Hepatocyte (in vitro differentiated cells): ENCODE measurements around the gene TREML1. TPM values are rescaled to one million over a fixed set of nuclear protein-coding genes. Genes with fewer than 3 reads are reported as not detected.

ENCODE experiments used
- DNase-seq: peaks from one replicate; pipeline ENCODE4 v3.0.0-alpha.2; 2016; ENCODE audit warnings: low spot score
- H2AFZ ChIP-seq: fragments of 200-600 bp; sonication (generic); 2 replicates; pipeline ENCODE4 v1.6.0; 2016; ENCODE audit warnings: antibody characterized with exemption, mild to moderate bottlenecking
- H3K27ac ChIP-seq: fragments of 200-600 bp; sonication (generic); 2 replicates; pipeline ENCODE4 v1.5.1; 2016; ENCODE audit warnings: mild to moderate bottlenecking
- H3K27me3 ChIP-seq: fragments of 200-600 bp; sonication (generic); 2 replicates; pipeline ENCODE4 v1.6.1; 2016
- H3K36me3 ChIP-seq: fragments of 200-600 bp; sonication (generic); replicated peaks from 2 replicates; pipeline ENCODE4 v1.5.1; 2016; ENCODE audit warnings: low read depth; ENCODE audit not compliant: insufficient read depth
- H3K4me1 ChIP-seq: fragments of 200-600 bp; sonication (generic); 2 replicates; pipeline ENCODE4 v1.5.1; 2016; ENCODE audit warnings: mild to moderate bottlenecking, moderate library complexity; ENCODE audit not compliant: insufficient read depth
- H3K4me2 ChIP-seq: fragments of 200-600 bp; sonication (generic); 2 replicates; pipeline ENCODE4 v1.6.0; 2016
- H3K4me3 ChIP-seq: fragments of 200-600 bp; sonication (generic); 2 replicates; pipeline ENCODE4 v1.5.1; 2016; ENCODE audit warnings: mild to moderate bottlenecking
- H3K79me2 ChIP-seq: fragments of 200-600 bp; sonication (generic); 2 replicates; pipeline ENCODE4 v1.6.0; 2017; ENCODE audit warnings: mild to moderate bottlenecking
- H3K9me2 ChIP-seq: fragments of 200-600 bp; sonication (generic); replicated peaks from 2 replicates; pipeline ENCODE4 v1.6.0; 2017; ENCODE audit warnings: mild to moderate bottlenecking; ENCODE audit not compliant: insufficient read depth
- H3K9me3 ChIP-seq: fragments of 200-600 bp; sonication (generic); 2 replicates; pipeline ENCODE4 v1.5.1; 2016; ENCODE audit warnings: low read depth, mild to moderate bottlenecking
- H4K20me1 ChIP-seq: fragments of 200-600 bp; sonication (generic); 2 replicates; pipeline ENCODE4 v1.6.0; 2016; ENCODE audit warnings: mild to moderate bottlenecking; ENCODE audit not compliant: insufficient read depth, poor library complexity, severe bottlenecking
- EZH2 ChIP-seq: fragments of 200-600 bp; sonication (generic); IDR thresholded peaks from 2 replicates; pipeline ENCODE4 v1.6.1; 2016; ENCODE audit warnings: antibody characterized with exemption, mild to moderate bottlenecking, borderline replicate concordance
- EZH2phosphoT487 ChIP-seq: fragments of 200-600 bp; sonication (generic); IDR thresholded peaks from one replicate; pipeline ENCODE4 v1.6.1; 2018; ENCODE audit warnings: antibody characterized with exemption, mild to moderate bottlenecking, low read depth, moderate library complexity; ENCODE audit not compliant: unreplicated experiment, severe bottlenecking
- WGBS: methylation state at CpG from one replicate; pipeline ENCODE4 v1.1.6; 2016; ENCODE audit warnings: low lambda C conversion rate; ENCODE audit errors: missing lambda C conversion rate; 5-methylcytosine and 5-hydroxymethylcytosine counted together
- polyA plus RNA-seq: library from polyadenylated mRNA; unstranded; fragments of >200 nt; fragmentation: Nextera tagmentation; extraction: Ambion mirVana; gene quantifications from 2 replicates; pipeline ENCODE4 v1.2.1, GENCODE V29; 2016
- total RNA-seq: library from RNA; depleted of rRNA; stranded (reverse); fragments of >200 nt; gene quantifications from 2 replicates; pipeline ENCODE4 v1.2.3, GENCODE V29; 2014
- TF ChIP-seq, protein P1 (sequence below): fragments of 200-600 bp; sonication (generic); IDR thresholded peaks from 2 replicates; pipeline ENCODE4 v1.5.1; 2016; ENCODE audit warnings: antibody characterized with exemption, mild to moderate bottlenecking; ENCODE audit not compliant: poor library complexity

Gene TREML1
- total and polyA plus RNA-seq, 2 experiments from 2014 or later = not detected

DNA sequence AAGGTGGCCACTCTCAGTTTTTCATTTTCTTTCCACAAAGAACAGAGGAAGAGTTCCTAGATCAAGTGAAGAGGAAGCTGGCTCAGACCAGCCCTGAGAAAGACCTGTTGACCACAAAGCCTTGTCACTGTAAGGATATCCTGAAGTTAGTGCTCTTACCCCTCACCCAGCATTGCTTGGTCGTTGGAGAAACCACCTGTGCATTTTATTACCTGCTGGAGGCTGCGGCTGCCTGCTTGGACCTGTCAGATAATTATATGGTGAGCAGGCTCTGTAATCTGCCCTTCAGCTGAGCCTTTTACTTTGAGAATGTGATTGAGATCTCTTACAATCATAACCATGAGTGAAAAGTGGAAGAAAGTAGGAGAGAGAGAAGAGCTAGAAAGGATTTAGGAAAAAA lies 21.9 kb downstream of the TREML1 start:
- 39% methylated on average over 2 of the region's 2 CpGs for WGBS
- H3K27me3 ChIP-seq = no peaks in the 10 kb centered on the region
- H3K4me3 ChIP-seq = no peak overlapping the region
- no peaks in the 10 kb centered on the region for H3K9me2 ChIP-seq
- no peaks in the 10 kb centered on the region for H3K36me3 ChIP-seq
- no peaks in the 10 kb centered on the region for H3K9me3 ChIP-seq
- H2AFZ ChIP-seq = no peak overlapping the region
- TF ChIP-seq EZH2phosphoT487 = no peak
- TF ChIP-seq EZH2 = no peak
- TF ChIP-seq, protein P1, sequence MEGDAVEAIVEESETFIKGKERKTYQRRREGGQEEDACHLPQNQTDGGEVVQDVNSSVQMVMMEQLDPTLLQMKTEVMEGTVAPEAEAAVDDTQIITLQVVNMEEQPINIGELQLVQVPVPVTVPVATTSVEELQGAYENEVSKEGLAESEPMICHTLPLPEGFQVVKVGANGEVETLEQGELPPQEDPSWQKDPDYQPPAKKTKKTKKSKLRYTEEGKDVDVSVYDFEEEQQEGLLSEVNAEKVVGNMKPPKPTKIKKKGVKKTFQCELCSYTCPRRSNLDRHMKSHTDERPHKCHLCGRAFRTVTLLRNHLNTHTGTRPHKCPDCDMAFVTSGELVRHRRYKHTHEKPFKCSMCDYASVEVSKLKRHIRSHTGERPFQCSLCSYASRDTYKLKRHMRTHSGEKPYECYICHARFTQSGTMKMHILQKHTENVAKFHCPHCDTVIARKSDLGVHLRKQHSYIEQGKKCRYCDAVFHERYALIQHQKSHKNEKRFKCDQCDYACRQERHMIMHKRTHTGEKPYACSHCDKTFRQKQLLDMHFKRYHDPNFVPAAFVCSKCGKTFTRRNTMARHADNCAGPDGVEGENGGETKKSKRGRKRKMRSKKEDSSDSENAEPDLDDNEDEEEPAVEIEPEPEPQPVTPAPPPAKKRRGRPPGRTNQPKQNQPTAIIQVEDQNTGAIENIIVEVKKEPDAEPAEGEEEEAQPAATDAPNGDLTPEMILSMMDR = no peak
- H4K20me1 ChIP-seq = no peaks in the 10 kb centered on the region
- no peaks in the 10 kb centered on the region for H3K79me2 ChIP-seq
- no peak for DNase-seq
- no peaks in the 10 kb centered on the region for H3K4me1 ChIP-seq
- H3K4me2 ChIP-seq = no peak overlapping the region
- H3K27ac ChIP-seq = no peak overlapping the region

DNA sequence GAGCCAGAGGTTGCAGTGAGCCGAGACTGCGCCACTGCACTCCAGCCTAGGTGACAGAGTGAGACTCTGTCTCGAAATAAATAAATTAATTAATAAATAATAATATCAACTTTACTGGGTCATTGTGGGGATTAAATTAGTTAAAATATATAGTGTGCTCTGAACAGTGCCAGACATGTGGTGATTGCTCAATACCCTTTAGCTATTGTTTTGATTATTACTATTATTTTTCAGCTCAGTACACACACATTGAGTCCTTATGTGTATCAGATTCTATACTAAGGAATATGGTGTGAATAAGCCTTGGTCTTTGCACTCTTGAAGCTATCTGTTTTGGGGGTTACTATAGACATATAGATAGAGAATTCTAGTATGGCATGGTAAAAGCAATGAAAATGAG lies 28.9 kb downstream of the TREML1 start:
- H3K4me1 ChIP-seq = no peaks in the 10 kb centered on the region
- H2AFZ ChIP-seq = no peak overlapping the region
- H3K4me3 ChIP-seq = no peak overlapping the region
- no peak overlapping the region for H3K27ac ChIP-seq
- H3K9me2 ChIP-seq = no peaks in the 10 kb centered on the region
- H3K79me2 ChIP-seq = no peaks in the 10 kb centered on the region
- DNase-seq = no peak
- WGBS = 100% methylated on average over 3 of the region's 3 CpGs
- H3K9me3 ChIP-seq = no peaks in the 10 kb centered on the region
- no peak overlapping the region for H3K4me2 ChIP-seq
- no peaks in the 10 kb centered on the region for H3K27me3 ChIP-seq
- H3K36me3 ChIP-seq = no peaks in the 10 kb centered on the region
- TF ChIP-seq, protein P1 = no peak
- TF ChIP-seq EZH2 = no peak
- no peak for TF ChIP-seq EZH2phosphoT487
- no peaks in the 10 kb centered on the region for H4K20me1 ChIP-seq

DNA sequence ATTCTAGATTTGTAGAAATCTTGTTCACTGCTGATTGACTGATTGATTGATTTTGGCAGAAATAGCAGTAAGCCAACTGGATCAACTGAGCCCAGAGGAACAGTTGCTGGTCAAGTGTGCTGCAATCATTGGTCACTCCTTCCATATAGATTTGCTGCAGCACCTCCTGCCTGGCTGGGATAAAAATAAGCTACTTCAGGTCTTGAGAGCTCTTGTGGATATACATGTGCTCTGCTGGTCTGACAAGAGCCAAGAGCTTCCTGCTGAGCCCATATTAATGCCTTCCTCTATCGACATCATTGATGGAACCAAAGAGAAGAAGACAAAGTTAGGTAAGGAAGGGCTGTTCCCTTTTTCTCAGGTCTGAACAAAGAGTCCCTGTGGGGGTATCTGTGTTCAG lies 31.2 kb downstream of the TREML1 start:
- Histone ChIP-seq H3K4me1 (no peaks in the 10 kb centered on the region), H3K79me2 (no peaks in the 10 kb centered on the region), H3K9me3 (no peaks in the 10 kb centered on the region), H3K27me3 (no peaks in the 10 kb centered on the region), H3K9me2 (no peaks in the 10 kb centered on the region), H3K36me3 (no peaks in the 10 kb centered on the region), H3K4me3 (no peak overlapping the region), H3K27ac (no peak overlapping the region), H3K4me2 (no peak overlapping the region), H4K20me1 (no peaks in the 10 kb centered on the region), H2AFZ (no peak overlapping the region)
- no peak for DNase-seq
- TF ChIP-seq EZH2phosphoT487 (no peak), EZH2 (no peak)
- TF ChIP-seq, protein P1 = no peak
- 95% methylated on average over 1 of the region's 1 CpG for WGBS

DNA sequence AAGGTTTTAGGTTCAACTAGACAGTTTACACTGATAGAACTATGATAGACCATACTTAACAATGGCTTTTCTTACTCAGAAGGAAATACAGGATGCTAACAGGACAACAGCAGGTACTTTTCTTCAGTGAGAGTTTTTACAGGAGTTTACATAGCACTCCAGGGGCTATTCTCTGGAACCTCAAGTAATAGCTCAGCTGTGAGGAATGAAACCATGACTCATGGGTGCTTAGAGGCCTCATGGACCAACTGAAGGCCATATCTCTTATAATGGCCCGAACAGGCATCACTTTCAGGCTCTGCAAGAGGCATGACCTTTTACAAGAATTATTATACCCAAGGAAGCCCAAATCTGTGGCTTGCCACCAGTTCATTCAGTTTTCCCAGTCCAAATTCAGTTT lies 31.8 kb downstream of the TREML1 start:
- no peaks in the 10 kb centered on the region for H3K9me2 ChIP-seq
- 82% methylated on average over 1 of the region's 1 CpG for WGBS

More for the DNA sequence above, 31.8 kb downstream of the TREML1 start:
- Histone ChIP-seq H3K79me2 (no peaks in the 10 kb centered on the region), H3K27ac (no peak overlapping the region), H3K27me3 (no peaks in the 10 kb centered on the region), H3K4me2 (no peak overlapping the region), H4K20me1 (no peaks in the 10 kb centered on the region), H3K4me1 (no peaks in the 10 kb centered on the region), H2AFZ (no peak overlapping the region), H3K9me3 (no peaks in the 10 kb centered on the region), H3K36me3 (no peaks in the 10 kb centered on the region), H3K4me3 (no peak overlapping the region)
- no peak for DNase-seq
- TF ChIP-seq EZH2 (no peak), EZH2phosphoT487 (no peak)
- TF ChIP-seq, protein P1 = no peak
